Cardiac muscle cell (in vitro differentiated cells and primary cell): ENCODE results near the gene ERICH2. TPM values are rescaled to one million over a fixed set of nuclear protein-coding genes. Genes with fewer than 3 reads are reported as not detected.

Experiments
- DNase-seq, 2 donors: peaks; one replicate each; pipeline versions ENCODE4 v3.0.0 to v3.0.0-alpha.2; 2010 to 2017; ENCODE audit warnings: low read depth in 1 of 2, low spot score in 1 of 2
- H3K27ac ChIP-seq: fragments of 200-600 bp; sonication (generic); 2 replicates; pipeline ENCODE4 v1.5.1; 2016
- H3K27me3 ChIP-seq: fragments of 200-600 bp; sonication (generic); 2 replicates; pipeline ENCODE4 v1.6.0; 2016; ENCODE audit warnings: control low read depth
- H3K36me3 ChIP-seq: fragments of 200-600 bp; sonication (generic); 2 replicates; pipeline ENCODE4 v1.5.1; 2016; ENCODE audit warnings: control low read depth
- H3K4me1 ChIP-seq: fragments of 200-600 bp; sonication (generic); 2 replicates; pipeline ENCODE4 v1.8.1; 2017; ENCODE audit warnings: low read depth, mild to moderate bottlenecking, mixed run types
- H3K4me3 ChIP-seq: fragments of 200-600 bp; sonication (generic); 2 replicates; pipeline ENCODE4 v1.5.1; 2016; ENCODE audit warnings: mild to moderate bottlenecking
- H3K9me3 ChIP-seq: fragments of 200-600 bp; sonication (generic); 2 replicates; pipeline ENCODE4 v1.5.1; 2017; ENCODE audit warnings: low read depth, mild to moderate bottlenecking, control low read depth
- polyA plus RNA-seq: library from polyadenylated mRNA; unstranded; fragments of >200 nt; fragmentation: Nextera tagmentation; extraction: Ambion mirVana; gene quantifications from 2 replicates; pipeline ENCODE4 v1.2.1, GENCODE V29; 2016
- total RNA-seq: library from RNA; depleted of rRNA; stranded (reverse); fragments of >200 nt; gene quantifications from 2 replicates; pipeline ENCODE4 v1.2.3, GENCODE V29; 2016
- TF ChIP-seq, protein P1 (sequence below): IDR thresholded peaks from 2 replicates; pipeline ENCODE4 v1.5.1; 2012; ENCODE audit warnings: low read depth, mild to moderate bottlenecking, low read length

The ERICH2 gene
- total and polyA plus RNA-seq, 2 experiments from 2014 or later, result 1.5 to 6.2 TPM

GRCh38 chr2:170806548-170806947 lies 36.4 kb downstream of the ERICH2 start:
- H3K4me3 ChIP-seq, result no peak overlapping the region
- no peak overlapping the region for H3K27ac ChIP-seq
- no peak for DNase-seq
- no peaks in the 10 kb centered on the region for H3K9me3 ChIP-seq
- H3K36me3 ChIP-seq, result no peaks in the 10 kb centered on the region
- TF ChIP-seq, protein P1, sequence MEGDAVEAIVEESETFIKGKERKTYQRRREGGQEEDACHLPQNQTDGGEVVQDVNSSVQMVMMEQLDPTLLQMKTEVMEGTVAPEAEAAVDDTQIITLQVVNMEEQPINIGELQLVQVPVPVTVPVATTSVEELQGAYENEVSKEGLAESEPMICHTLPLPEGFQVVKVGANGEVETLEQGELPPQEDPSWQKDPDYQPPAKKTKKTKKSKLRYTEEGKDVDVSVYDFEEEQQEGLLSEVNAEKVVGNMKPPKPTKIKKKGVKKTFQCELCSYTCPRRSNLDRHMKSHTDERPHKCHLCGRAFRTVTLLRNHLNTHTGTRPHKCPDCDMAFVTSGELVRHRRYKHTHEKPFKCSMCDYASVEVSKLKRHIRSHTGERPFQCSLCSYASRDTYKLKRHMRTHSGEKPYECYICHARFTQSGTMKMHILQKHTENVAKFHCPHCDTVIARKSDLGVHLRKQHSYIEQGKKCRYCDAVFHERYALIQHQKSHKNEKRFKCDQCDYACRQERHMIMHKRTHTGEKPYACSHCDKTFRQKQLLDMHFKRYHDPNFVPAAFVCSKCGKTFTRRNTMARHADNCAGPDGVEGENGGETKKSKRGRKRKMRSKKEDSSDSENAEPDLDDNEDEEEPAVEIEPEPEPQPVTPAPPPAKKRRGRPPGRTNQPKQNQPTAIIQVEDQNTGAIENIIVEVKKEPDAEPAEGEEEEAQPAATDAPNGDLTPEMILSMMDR, result no peak
- no peaks in the 10 kb centered on the region for H3K4me1 ChIP-seq
- H3K27me3 ChIP-seq, result no peaks in the 10 kb centered on the region

- peak; percentile 89 to 95 for DNase-seq
- no peak overlapping the region for H3K27ac ChIP-seq
- H3K4me1 ChIP-seq, result peaks cover 7% of the 10 kb centered on the region
- peaks cover 52% of the 10 kb centered on the region for H3K27me3 ChIP-seq
- no peaks in the 10 kb centered on the region for H3K36me3 ChIP-seq
- TF ChIP-seq, protein P1, result peak; percentile 61
- H3K9me3 ChIP-seq, result no peaks in the 10 kb centered on the region
- H3K4me3 ChIP-seq, result no peak overlapping the region
These were observed 42.8 kb downstream of the ERICH2 start for GRCh38 chr2:170812710-170813600.

DNA sequence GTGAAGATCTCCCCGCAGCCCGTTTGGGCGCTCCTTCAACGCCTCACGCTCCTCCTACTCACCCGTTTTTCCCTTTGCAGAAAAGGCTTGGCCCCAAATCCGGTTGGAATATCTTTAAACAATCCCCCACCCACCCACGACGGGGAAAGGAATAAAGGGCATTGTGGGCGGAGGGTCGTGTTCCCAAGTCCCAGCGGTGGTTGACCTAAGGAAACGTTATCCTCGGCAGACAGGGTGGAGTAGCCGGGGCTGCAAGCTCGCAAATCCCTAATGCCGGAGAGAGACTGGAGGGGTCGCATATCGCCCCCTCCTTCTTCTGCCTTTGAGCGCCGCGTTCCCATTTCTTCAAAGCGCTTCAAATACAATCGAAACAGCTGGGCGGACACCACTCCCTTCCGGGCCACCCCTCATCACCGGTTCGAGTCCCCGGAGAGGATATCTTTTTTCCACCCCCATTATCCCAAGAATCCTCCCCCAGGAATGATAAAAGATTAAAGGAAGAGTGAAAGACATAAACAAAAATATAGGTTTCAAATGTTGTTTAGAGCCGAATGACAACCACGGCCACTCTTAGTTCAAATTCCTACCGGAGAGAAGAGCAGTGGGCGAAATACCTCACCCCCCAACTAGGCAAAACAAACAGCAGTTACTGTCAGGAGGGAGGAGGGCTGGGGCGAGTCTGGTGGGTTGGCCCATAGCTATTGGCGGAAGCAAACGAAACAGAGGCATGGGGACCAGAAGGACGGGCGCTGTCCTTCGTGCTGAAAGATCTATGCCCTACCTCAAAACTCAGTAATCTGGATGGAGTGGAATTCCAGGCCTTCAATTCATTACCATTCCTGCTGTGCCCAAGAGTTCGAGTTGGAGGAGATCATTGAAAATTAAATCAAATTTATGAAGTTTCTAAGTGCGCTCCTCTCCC lies 43.7 kb downstream of the ERICH2 start:
- Histone ChIP-seq H3K27me3 (peaks cover 61% of the 10 kb centered on the region), H3K36me3 (no peaks in the 10 kb centered on the region), H3K4me3 (no peak overlapping the region), H3K4me1 (peaks cover 7% of the 10 kb centered on the region), H3K27ac (no peak overlapping the region), H3K9me3 (no peaks in the 10 kb centered on the region)
- TF ChIP-seq, protein P1, result no peak
- peak; percentile 69 to 87 for DNase-seq

GRCh38 chr2:170814533-170815230 lies 44.5 kb downstream of the ERICH2 start:
- DNase-seq, result no peak
- Histone ChIP-seq H3K4me3 (no peak overlapping the region), H3K36me3 (no peaks in the 10 kb centered on the region), H3K4me1 (peaks cover 7% of the 10 kb centered on the region), H3K9me3 (no peaks in the 10 kb centered on the region), H3K27ac (no peak overlapping the region), H3K27me3 (peaks cover 69% of the 10 kb centered on the region)
- TF ChIP-seq, protein P1, result no peak

GRCh38 chr2:170815311-170815710 lies 45.1 kb downstream of the ERICH2 start:
- Histone ChIP-seq H3K4me3 (no peak overlapping the region), H3K4me1 (peaks cover 7% of the 10 kb centered on the region), H3K36me3 (no peaks in the 10 kb centered on the region), H3K9me3 (no peaks in the 10 kb centered on the region), H3K27me3 (peaks cover 75% of the 10 kb centered on the region), H3K27ac (no peak overlapping the region)
- DNase-seq, result no peak
- TF ChIP-seq, protein P1, result no peak
